ENCODE results near the gene TRMT44.
A peak's percentile ranks its signal among the peaks of the same experiment; 100 is the strongest.
"Not testable (repeated sequence)": the region's sequence is repeated elsewhere in the genome, so short reads cannot be mapped to it uniquely, and the experiment has no call there.

The TRMT44 gene

GRCh38 chr4:8471211-8471875 is 30.8 kb downstream of the TRMT44 start:
- DNase-seq: no peak

- no peak for DNase-seq
Observed at GRCh38 chr4:8472158-8472688, 31.6 kb downstream of the TRMT44 start.

DNA sequence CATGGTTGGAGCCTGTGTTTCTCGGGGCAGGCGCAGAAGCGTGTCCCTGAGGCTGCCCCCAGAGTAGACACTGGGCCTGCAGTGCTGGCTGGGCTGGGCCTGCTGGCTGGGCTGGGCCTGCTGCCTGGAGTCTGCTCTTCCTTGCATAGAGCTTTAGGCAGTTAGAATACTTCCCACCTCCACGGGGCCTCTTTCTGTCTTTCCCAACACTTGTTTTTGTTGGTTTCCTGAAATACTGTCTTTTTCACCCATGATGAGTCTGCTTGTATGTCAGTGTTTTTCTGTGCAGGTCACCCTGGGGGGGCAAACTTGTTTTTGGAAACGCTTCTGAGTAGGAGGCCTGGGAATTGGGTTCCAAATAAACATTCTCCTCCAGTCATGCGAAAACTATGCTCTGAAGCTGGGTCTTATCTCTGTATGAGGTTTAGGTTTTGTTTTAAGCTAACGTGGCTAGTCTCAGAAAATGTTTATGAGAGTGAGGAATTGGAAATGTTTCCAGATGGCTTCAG is 32.2 kb downstream of the TRMT44 start:
- no peak for DNase-seq

DNA sequence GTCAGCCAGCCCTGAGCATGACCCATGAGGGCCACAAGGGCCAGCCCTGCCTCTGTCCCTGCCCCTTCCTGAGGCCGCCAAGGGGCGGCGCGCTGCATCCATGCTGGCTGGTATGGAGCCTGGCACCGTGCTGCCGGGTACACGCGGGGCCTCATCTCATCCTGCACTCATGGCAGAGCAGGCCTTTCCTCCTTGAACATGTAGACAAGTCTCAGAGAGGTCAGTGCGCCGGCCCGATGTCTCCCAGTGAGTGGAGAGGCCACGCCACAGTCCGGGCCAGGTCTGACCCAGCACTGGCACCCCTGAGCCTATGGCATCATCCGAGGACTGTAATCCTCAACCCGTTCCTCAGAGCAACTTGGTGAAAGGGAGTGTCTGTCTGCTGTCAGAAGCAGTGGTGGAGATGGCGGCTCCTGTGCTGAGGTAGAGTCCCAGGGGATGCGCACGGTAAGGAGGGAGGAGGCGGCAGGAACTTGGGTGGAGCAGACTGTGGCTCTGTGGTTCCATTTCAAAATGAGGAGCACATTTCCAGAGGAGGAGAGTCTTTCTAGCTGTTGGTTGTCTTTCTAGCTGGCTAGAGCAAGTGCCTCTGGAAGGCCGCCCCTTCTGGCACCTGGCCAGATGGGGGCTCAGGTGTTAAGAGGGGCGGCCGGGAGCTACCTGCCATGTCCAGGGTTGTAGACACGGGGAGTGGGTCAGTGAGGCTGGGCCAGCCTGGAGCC is 32.8 kb downstream of the TRMT44 start:
- no peak for DNase-seq

DNA sequence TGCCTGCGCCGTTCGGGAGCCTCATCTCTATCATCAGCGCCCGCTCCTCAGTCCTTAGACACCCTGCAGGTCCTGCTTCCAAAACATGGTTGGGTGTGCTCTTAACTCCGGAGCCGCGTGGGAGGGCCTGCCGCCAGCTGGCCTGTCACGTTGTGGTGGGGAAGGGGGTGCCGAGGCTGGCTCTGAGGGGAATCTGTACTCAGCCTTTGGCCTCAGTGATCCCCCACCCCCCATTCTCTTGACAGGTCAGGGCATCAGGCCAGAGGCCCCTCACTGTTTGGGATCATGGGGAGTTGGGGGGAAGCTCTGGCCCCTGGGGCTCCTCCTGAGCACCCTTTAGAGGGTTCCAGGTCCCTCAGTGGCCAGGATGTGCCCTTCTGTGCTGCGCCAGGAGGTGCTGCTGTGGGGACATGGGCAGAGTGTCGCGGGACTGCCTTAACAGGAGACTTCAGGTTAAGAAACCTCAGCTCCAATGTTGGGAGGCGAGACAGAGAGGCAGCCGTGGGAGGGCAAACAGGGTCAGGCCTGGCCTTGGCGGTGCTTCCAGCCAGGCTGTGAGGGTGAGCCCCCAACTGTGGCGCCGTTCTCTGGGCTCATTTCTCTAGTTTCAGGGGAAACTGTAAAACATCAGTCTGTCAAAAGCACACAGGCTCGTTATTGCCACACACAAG is 33.5 kb downstream of the TRMT44 start:
- no peak for DNase-seq

GRCh38 chr4:8474856-8475255 is 34.3 kb downstream of the TRMT44 start:
- DNase-seq: no peak

GRCh38 chr4:8475751-8476575 is 35.4 kb downstream of the TRMT44 start:
- no peak for DNase-seq

GRCh38 chr4:8477095-8477635 is 36.6 kb downstream of the TRMT44 start:
- DNase-seq: no peak

- DNase-seq: no peak
Observed at GRCh38 chr4:8477676-8478075, 37.1 kb downstream of the TRMT44 start.

DNA sequence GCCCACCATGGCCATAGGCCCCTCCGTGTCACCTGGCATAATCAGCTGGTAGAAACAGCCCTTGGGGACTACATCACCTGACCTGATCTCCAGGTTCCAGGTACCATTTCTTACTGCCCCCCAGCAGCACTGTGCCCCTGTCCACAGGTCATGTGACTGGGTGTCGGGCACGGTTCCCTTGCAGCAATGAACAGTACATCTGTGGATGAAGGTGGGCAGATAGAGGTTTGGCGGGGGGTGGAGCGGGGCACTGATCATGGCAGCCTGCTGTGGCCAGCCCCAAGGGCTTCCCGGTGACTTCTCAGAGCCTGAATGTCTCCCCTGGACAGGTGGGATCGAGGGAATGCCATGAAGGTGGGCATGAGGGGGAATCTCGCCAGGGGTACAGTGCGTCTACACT is 37.8 kb downstream of the TRMT44 start:
- DNase-seq: no peak

DNA sequence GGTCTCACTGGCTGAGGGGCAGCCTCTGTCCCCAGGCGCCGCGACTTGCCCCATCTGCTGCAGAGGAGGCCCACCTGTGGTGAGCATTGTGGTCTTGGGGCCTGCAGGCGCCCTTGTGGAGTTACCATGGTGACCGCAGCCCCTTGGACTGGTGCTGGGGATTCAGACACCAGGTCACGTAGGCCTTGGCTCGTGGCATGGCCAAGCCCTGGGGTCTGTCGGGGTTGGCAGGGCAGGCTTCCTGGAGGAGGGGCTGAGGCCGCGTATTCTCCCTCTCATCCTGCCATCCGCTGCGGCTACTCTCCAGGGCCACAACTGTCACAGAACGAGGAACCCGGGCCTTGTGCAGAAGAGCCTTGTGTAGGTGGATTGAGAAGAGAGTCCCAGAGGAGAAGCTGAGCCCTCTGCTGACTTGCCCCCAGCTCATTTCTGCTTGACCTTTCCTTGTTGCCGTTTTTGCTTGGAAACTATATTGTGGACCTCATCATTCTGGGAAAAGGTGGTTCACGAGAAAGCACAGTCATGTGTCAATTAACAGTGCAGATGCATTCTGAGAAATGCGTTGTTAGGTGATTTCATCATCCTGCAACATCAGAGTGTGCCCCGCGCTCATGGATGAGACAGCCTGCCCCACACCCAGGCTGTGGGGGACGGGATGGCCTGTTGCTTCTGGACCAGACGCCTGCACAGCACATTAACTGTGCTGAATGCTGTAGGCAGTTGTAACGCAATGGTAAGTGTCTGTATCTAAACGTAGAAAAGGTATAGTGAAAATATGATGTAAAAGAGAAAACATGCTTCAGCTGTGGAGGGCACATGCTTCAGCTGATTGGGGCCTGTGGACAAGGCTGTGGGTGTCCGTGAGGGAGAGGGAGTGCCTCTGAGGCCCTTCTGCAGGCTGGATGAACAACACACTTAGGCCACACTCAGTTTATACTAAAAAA is 38.5 kb downstream of the TRMT44 start:
- no peak for DNase-seq

GRCh38 chr4:8480221-8480620 is 39.6 kb downstream of the TRMT44 start:
- DNase-seq: no peak

GRCh38 chr4:8486643-8487042 is 46.1 kb downstream of the TRMT44 start:
- DNase-seq: not testable (repeated sequence)

- no peak for DNase-seq
Observed at GRCh38 chr4:8488791-8489369, 48.3 kb downstream of the TRMT44 start.

DNA sequence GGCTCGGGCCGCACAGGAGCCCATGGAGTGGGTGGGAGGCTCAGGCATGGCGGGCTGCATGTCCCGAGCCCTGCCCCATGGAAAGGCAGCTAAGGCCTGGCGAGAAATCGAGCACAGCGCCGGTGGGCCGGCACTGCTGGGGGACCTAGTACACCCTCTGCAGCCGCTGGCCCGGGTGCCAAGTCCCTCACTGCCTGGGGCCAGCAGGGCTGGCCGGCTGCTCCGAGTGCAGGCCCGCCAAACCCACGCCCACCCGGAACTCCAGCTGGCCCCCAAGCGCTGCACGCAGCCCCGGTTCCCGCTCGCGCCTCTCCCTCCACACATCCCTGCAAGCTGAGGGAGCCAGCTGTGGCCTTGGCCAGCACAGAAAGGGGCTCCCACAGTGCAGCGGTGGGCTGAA is 50.9 kb downstream of the TRMT44 start:
- not testable (repeated sequence) for DNase-seq

DNA sequence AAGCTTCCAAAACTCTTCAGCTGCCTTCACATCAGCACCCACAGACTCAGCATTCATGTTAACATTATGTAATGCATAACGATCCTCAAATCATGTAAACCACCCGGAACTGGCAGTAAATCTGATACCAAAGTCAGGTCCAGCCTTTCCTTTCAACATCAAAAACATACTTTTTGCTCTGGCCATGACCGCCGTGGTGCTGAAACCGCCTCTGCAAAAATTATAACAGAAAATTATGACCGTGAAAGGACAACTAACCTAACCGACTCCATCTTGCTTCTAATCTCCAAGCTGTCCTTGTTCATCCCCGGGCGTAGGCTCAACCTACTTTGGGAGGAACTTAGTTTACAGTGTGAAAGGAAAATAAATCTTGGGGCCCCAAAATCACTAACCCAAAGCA is 51.6 kb downstream of the TRMT44 start:
- no peak for DNase-seq

DNA sequence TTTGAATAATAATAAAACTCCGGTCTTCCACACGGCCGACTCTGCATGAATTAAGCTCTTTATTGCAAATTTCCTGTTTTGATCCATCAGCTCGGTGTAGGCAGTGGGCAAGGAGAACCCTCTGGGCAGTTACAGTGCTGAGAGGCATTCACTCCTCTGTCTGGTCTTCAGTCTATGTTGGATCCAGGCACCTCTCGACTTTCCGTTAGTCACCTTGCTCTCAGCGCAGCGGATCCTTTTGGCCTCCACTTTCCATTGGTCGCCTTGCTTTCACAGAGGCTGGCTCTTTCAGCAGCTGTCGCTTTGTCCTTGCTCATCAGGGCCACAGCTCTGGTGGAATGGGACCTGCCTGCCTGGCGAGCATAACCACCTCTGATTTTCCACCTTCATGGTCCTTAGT is 52.9 kb downstream of the TRMT44 start:
- DNase-seq: no peak

GRCh38 chr4:8494218-8494617 is 53.6 kb downstream of the TRMT44 start:
- no peak for DNase-seq

DNA sequence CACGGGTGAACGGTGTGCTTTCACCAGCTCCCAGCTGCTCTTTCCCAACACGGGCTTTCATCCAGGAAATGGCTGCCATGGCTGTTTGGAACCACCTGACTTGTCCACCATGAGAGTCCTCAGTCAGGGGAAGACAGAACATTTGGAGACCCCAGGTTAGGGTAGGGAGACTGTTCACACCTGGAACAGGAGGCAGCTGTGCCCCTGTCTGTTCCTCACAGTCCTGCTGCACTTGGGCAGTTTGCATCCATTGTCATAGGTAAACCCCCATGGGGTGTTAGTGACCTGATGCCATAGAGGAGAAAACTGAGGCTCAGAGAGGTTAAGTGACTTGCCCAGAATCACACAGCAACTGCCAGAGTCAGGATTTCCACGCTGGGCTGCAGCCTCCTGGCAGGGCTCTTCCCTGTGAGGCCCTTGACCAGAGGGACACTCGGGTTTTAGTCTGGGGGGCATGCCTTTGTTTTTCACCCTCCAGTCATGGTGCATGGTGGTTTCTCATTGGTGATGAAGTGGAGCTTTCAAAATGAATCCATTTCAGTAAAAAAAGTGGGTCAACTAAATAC is 54.5 kb downstream of the TRMT44 start:
- no peak for DNase-seq

- DNase-seq: peak; percentile 30 to 37
Observed at GRCh38 chr4:8495803-8496202, 55.2 kb downstream of the TRMT44 start.

DNA sequence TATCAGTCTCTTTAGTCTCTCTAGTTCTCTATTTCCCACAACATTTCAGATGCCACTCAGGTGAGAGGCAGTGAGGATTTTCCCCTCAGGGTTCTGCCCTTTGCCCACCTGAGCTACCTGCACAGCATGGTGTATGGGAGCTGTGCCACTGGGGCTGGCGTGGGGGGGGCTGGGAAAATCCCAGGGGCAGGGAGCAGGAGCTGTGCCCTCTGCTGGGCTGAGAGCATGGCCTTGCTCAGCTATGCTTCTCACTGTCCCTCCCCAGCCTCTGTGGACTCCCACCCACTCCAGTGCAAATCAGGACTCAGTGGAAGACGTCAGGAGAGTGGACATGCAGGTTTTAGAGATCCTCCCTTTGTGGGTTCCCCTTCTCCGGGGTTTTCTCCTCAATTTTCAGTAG is 57.2 kb downstream of the TRMT44 start:
- no peak for DNase-seq
